Measurements from ENCODE around the gene CTSL.

GRCh38 chr9:87763286-87763685, 37.4 kb downstream of the CTSL start:
- TF ChIP-seq GATA2 (IDR thresholded peaks at IDR 0.05; ENCODE audit: low read depth, low read length) (no peak), GATA3 (IDR thresholded peaks at IDR 0.05; ENCODE audit: low read depth, low read length) (no peak)
